GM12865 (cell line): ENCODE measurements around the gene ZNF8.
A peak's percentile ranks its signal among the peaks of the same experiment; 100 is the strongest.

Experiments
- DNase-seq: peaks from one replicate; pipeline ENCODE4 v3.0.0; 2010; ENCODE audit warnings: low read depth
- H3K4me3 ChIP-seq: 2 replicates; pipeline ENCODE4 v1.5.1; 2011; ENCODE audit warnings: mild to moderate bottlenecking, low read depth, low read length, control low read depth
- CTCF ChIP-seq: IDR thresholded peaks from 2 replicates; pipeline ENCODE4 v1.5.1; 2011; ENCODE audit warnings: low read length, control low read depth, low read depth, inconsistent platforms; ENCODE audit not compliant: insufficient read depth; ENCODE audit errors: missing control alignments

The ZNF8 gene

DNA sequence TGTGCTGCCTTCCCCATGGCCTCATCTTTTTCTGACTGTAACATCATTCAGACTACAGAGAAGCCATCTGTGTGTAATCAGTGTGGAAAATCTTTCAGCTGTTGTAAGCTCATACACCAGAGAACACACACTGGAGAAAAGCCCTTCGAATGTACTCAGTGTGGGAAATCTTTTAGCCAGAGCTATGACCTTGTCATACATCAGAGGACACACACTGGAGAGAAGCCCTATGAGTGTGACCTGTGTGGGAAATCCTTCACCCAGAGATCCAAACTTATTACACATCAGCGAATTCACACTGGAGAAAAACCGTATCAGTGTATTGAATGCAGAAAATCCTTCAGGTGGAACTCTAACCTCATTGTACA, 17.2 kb upstream of the ZNF8 start:
- TF ChIP-seq CTCF: no peak
- DNase-seq: no peak
- H3K4me3 ChIP-seq: no peak overlapping the region

DNA sequence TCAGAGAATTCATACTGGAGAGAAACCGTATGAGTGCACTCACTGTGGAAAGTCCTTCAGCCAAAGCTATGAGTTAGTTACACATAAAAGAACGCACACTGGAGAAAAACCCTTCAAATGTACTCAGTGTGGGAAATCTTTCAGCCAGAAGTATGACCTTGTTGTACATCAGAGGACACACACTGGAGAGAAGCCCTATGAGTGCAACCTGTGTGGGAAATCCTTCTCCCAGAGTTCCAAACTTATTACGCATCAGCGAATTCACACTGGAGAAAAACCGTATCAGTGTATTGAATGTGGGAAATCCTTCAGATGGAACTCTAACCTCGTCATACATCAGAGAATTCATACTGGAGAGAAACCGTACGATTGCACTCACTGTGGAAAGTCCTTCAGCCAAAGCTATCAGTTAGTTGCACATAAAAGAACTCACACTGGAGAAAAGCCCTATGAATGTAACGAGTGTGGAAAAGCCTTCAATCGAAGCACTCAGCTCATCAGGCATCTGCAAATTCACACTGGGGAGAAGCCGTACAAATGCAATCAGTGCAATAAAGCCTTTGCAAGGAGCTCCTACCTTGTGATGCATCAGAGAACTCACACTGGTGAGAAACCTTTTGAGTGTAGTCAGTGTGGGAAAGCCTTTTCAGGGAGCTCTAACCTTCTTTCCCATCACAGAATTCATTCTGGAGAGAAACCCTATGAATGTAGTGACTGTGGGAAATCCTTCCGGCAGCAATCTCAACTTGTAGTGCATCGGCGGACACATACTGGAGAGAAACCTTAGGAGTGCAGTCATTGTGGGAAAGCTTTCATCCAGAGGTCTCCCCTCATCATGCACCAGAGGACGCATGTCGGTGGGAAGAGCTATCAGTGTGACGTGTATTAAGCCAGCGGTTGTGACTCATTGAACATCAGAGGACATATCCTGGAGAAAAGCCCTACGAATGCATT, 16.5 kb upstream of the ZNF8 start:
- peak; percentile 18 for DNase-seq
- H3K4me3 ChIP-seq: no peak overlapping the region
- TF ChIP-seq CTCF: no peak

- H3K4me3 ChIP-seq: no peak overlapping the region
- DNase-seq: no peak
- TF ChIP-seq CTCF: no peak
Measured at GRCh38 chr19:58262922-58263296, 15.8 kb upstream of the ZNF8 start.

GRCh38 chr19:58265100-58265499, 13.7 kb upstream of the ZNF8 start:
- no peak for DNase-seq
- TF ChIP-seq CTCF: no peak
- no peak overlapping the region for H3K4me3 ChIP-seq

DNA sequence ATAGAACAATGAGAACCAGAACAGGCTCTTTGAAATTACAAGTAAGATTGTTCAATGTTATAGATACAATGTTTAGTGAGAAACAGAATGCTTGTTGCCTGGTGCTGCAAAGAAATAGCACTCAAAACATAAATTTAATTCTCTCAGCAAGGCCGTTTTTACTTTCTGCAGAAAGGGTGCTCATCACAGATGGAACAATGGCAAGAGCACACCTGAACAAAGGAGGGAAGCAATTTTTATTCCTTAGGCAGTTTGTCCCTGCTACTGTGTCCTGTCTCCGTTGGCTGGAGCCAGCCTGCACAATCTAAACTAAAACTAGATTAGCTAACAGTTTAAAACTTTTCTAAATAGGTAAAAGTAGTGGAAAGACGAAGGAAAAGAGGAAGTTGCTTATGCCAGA, 10.4 kb upstream of the ZNF8 start:
- H3K4me3 ChIP-seq: no peak overlapping the region
- no peak for TF ChIP-seq CTCF
- DNase-seq: no peak

DNA sequence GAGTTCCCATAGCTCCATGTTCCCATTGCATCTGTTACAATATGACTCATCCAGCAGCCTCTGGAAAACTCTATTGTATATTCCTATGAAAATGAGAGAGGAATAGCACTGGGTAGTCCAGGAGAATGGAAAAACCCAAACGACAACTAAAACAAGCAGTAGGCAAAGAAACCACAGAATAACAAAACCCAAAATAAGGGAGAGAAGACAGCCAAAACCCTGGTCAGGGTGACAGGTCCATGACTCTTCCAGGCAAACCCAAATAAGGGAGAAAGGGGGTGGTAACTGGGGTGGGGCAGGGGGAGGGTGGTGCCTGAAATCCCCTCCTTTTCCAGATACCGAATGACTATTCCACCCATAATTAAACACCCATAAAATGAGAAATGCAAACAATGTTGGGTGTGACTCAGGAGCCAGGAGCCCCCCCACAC, 4.0 kb upstream of the ZNF8 start:
- no peak for DNase-seq
- H3K4me3 ChIP-seq: no peak overlapping the region
- no peak for TF ChIP-seq CTCF

DNA sequence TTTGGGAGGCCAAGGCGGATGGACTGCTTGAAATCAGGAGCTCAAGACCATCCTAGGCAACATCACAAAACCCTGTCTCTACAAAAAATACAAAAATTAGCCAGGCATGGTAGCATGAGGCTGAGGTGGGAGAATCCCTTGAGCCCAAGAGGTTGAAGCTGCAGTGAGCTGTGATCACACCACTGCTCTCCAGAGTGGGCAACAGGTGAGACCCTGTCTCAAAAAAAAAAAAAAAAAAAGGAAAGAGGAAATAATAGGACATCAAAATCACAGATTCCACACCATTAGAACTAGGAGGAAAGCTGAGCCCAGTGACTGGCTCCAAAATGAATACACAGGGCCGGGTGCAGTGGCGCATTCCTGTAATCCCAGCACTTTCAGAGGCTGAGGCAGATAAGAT, 3.2 kb upstream of the ZNF8 start:
- no peak overlapping the region for H3K4me3 ChIP-seq
- no peak for TF ChIP-seq CTCF
- no peak for DNase-seq
